MG63 (cell line): ENCODE results near the gene PARN. TPM values are rescaled to one million over a fixed set of nuclear protein-coding genes. Genes with fewer than 3 reads are reported as not detected.
"Not testable (repeated sequence)": the region's sequence is repeated elsewhere in the genome, so short reads cannot be mapped to it uniquely, and the experiment has no call there.

Experiments
- DNase-seq: peaks from one replicate; pipeline ENCODE4 v3.0.0-alpha.2; 2020
- H3K27me3 ChIP-seq: fragments of 250-450 bp; sonication (Bioruptor Pico); 2 replicates; pipeline ENCODE4 v1.5.1; 2020; ENCODE audit warnings: mild to moderate bottlenecking, moderate library complexity
- H3K36me3 ChIP-seq: fragments of 250-450 bp; sonication (Bioruptor Pico); 2 replicates; pipeline ENCODE4 v1.5.1; 2020; ENCODE audit warnings: mild to moderate bottlenecking, moderate library complexity
- H3K4me3 ChIP-seq: fragments of 250-450 bp; sonication (Bioruptor Pico); 2 replicates; pipeline ENCODE4 v1.5.1; 2020; ENCODE audit warnings: mild to moderate bottlenecking, moderate library complexity
- H3K9me3 ChIP-seq: fragments of 250-450 bp; sonication (Bioruptor Pico); 2 replicates; pipeline ENCODE4 v1.5.1; 2020; ENCODE audit warnings: mild to moderate bottlenecking, moderate library complexity
- total RNA-seq: library from RNA; depleted of rRNA; stranded (reverse); fragments of >200 nt; shearing (Covaris generic); gene quantifications from 2 replicates; pipeline ENCODE4 v1.2.3, GENCODE V29; 2014; ENCODE audit warnings: low replicate concordance

Gene PARN
- total RNA-seq, 1 experiment from 2014 or later, result 44.3 TPM

DNA sequence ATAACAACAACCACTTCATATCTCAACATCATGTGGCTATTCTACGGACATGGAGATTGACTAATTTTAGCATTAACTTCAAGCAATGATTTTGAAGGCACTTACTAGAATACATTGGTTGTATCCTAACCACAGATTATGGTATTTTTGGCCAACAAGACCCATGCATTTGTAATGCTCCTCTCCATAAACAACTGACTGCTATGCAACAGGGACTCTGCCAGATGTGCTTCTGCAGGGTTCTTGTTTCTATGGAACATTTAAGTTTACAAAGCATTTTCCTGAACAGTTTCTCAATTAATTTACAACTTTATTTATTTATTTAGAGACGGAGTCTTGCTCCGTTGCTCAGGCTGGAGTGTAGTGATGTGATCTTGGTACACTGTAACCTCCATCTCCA, 178.0 kb downstream of the PARN start:
- Histone ChIP-seq H3K27me3 (no peaks in the 10 kb centered on the region), H3K4me3 (no peak overlapping the region), H3K36me3 (no peaks in the 10 kb centered on the region), H3K9me3 (no peaks in the 10 kb centered on the region)
- no peak for DNase-seq

DNA sequence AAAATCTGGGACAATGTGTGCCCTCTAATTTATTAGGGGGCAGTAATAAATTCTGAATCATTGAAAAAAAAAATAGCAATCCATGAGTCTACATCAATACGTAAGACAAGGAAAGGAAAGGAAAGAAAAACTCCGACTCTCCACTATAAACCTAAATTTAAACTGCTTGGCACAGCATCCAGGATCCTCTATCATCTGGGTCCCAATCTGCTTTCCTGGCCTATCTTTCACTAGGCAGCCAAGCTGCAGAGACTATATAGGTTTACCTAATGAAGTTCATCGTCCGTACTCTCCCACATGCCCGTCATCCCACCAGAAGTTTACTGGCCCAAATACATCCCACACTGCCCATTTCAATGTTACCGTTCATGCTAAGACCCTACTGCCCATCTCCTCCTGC, 179.2 kb downstream of the PARN start:
- no peak overlapping the region for H3K4me3 ChIP-seq
- peaks cover 7% of the 10 kb centered on the region for H3K36me3 ChIP-seq
- H3K27me3 ChIP-seq, result no peaks in the 10 kb centered on the region
- no peak for DNase-seq
- no peaks in the 10 kb centered on the region for H3K9me3 ChIP-seq

DNA sequence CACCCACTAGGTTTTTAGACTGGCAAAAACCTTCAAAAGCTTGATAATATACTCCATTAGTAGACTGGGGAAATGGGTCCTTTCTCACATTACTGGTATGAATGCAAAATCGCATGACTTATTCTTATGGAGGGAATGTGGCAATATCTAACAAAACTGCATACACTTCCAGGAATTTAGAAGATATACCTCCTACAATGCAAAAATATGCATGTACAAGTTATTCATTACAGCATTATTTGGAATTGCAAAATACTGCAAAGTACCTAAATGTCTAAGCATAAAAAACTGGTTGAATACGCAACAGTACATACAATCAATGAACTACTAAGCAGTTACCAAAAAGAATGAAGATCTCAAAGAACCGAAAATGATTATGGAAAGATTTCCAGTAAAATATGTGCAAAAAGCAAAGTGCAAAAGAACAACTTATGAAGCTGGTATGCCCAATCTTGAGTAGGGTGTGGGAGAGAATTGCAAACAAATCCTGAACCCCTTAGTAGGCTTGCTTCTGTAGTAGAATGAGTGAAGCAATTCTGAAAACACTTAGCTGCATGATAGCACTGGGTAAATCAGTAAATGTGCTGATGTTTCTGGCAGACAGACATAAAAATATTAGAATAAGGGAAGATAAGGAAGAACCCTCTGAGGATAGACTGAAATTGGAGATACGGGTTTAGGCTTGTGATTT, 180.1 kb downstream of the PARN start:
- peaks cover 10% of the 10 kb centered on the region for H3K36me3 ChIP-seq
- no peak overlapping the region for H3K4me3 ChIP-seq
- no peak for DNase-seq
- no peaks in the 10 kb centered on the region for H3K27me3 ChIP-seq
- no peaks in the 10 kb centered on the region for H3K9me3 ChIP-seq

DNA sequence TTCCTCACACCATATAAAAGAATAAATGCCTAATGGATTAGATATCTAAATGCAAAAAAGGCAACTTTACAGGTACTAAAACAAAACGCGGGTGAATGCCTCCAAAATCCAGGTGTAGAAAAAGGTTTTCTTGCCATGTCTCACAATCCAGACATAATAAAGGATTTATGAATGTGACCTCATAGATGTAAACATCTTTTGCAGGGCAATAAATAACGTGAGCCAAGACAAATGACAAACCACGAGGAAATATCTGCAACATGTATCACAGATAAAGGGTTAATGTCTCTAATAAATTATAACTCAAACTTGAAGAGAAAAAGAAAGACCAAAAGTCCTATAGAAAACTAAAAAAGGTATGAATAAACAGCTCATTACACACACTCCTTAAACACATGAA, 180.7 kb downstream of the PARN start:
- no peak for DNase-seq
- Histone ChIP-seq H3K36me3 (peaks cover 10% of the 10 kb centered on the region), H3K9me3 (no peaks in the 10 kb centered on the region), H3K27me3 (no peaks in the 10 kb centered on the region), H3K4me3 (no peak overlapping the region)

DNA sequence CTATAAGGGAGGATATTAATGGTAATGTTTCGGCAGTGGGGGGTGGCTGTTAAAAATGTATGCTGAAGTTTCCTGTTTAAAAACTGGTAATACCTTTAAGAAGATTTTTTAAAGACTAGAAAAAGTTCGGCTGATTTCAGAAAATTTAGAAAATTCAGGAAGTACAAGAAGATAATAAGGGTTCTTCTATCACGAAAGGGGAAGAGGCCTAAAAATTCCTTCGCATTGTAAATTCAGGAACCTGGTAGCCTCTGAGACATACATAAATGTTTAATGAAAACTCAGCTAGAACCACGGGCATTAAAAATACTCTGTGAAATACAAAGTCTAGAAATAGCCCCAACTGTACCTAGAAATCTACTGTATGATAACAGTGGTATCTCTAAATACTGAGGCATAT, 181.2 kb downstream of the PARN start:
- H3K4me3 ChIP-seq, result no peak overlapping the region
- DNase-seq, result no peak
- H3K27me3 ChIP-seq, result no peaks in the 10 kb centered on the region
- no peaks in the 10 kb centered on the region for H3K9me3 ChIP-seq
- peaks cover 10% of the 10 kb centered on the region for H3K36me3 ChIP-seq

DNA sequence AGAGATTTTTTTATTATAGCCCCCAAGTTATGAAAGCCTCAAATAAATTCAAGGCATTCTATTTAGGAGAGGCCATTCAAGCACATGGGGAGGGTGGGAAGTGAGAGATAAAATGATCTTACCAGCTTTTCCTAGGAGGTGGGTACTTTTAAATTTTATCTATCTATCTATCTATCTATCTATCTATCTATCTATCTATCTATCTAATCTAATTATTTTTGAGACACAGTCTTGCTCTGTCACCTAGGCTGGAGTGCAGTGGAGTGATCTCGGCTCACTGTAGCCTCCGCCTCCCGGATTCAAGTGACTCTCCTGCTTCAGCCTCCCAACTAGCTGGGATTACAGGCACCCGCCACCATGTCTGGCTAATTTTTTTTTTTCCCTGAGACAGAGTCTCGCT, 182.3 kb downstream of the PARN start:
- H3K27me3 ChIP-seq, result no peaks in the 10 kb centered on the region
- peaks cover 10% of the 10 kb centered on the region for H3K36me3 ChIP-seq
- H3K9me3 ChIP-seq, result no peaks in the 10 kb centered on the region
- no peak overlapping the region for H3K4me3 ChIP-seq
- no peak for DNase-seq

DNA sequence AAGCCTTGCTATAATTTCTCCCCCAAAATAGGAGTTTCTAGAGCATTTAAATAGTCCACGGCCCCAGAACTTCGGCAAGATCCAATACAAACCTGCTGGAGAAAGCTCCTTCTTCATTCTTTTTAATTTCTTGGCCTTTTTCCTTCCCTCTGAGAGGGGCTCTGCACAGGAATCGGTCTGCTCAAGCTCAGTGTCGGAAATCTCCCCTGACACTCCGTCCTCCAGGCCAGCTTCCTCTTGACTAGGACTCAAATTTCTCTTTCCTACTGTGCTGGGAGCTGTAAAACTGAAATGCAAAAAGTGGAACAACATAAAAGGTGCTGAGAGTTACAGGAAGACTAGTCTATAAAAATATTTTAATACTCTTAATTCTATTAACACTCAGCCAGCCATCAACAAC, 183.3 kb downstream of the PARN start:
- Histone ChIP-seq H3K4me3 (no peak overlapping the region), H3K27me3 (no peaks in the 10 kb centered on the region), H3K9me3 (no peaks in the 10 kb centered on the region), H3K36me3 (peaks cover 10% of the 10 kb centered on the region)
- no peak for DNase-seq

DNA sequence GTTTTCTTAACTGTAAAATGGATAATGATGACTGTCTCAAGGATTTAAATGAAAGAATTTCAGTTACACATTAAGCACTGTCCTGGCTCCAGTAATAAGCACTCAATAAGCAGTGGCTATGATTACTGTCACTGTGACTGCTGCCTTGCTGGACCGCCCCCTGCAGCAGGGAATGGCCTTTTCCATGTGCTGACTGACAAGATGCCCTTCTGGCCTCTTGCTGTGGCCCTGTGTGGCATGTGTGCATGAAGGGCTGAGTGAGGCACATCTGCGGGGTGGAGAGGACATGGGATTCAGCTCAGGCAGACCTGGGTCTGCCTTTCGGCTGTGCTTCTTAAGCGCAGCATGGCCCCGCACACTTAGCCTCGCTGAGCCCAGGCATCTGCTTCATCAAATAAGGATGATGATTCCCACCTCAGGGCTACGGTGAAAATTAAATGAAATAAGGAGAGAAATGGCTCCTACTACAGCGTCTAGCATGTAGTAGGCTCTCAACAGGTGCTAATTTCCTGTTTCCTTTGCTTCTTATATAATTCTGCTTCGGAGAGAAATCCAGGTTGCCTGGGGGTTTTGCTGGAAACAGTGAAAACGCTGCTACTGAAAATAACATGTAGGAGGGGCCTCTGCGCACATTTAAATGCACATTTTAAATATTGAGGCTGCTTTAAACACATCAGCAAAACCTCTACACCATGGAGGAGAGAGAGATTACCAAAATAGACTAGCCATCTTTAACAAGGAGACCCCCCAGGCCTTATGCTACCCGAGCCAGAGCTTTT, 183.9 kb downstream of the PARN start:
- Histone ChIP-seq H3K9me3 (no peaks in the 10 kb centered on the region), H3K36me3 (peaks cover 10% of the 10 kb centered on the region), H3K27me3 (no peaks in the 10 kb centered on the region), H3K4me3 (no peak overlapping the region)
- DNase-seq, result no peak

DNA sequence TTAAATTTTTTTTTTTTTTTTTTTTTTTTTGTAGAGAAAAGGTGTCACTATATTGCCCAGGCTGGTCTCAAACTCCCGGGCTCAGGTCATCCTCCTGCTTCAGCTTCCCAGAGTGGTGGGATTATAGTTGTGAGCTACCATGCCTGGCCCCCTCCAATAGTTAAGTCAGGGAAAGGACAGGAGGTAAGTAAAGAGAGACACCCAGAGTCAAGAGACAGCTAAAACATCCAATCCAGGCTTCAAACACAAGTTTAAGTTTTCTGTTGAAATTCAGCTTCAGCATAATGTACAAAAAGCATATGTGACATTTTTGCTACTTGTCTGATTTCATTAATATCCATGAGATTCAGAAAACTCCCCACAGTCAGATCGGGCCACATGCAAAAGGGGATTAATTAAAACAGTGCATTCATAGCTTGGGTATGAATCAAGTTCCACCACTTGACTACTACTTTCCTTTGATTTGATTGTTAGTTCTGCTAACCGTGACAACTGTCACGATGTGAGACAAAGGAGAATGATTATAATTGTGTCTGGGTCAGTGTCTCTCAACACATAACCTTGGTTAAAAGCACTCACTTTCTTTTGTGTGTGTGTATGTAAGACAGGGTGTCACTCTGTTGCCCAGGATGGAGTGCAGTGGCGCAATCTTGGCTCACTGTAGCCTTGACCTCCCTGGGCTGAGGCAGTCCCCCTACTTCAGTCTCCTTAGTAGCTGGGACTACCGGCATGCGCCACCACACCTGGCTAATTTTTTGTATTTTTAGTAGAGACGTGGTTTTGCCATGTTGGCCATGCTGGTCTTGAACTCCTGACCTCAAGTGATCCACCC, 184.9 kb downstream of the PARN start:
- Histone ChIP-seq H3K27me3 (no peaks in the 10 kb centered on the region), H3K36me3 (peaks cover 10% of the 10 kb centered on the region), H3K9me3 (no peaks in the 10 kb centered on the region), H3K4me3 (no peak overlapping the region)
- no peak for DNase-seq

DNA sequence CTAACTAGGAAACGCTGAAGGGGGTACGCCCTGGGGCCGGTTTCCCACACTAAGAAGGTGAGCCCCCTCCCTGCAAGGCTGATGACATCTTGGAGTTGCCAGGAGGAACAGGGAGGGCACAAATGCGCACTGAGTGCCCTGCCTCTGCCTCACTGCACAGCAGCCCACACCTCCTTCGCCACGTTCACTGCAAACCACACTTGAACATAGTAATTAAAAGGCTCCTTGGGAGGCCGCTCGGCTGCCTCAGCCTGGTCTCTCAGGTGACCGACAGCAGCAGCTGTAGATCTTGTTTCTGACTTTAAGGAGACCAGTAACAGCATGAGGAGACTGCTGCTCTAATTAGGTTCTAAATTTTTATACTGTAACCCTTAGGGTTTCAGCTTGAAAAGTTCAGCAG, 188.5 kb downstream of the PARN start:
- not testable (repeated sequence) for H3K9me3 ChIP-seq, H3K4me3 ChIP-seq, H3K36me3 ChIP-seq, H3K27me3 ChIP-seq, DNase-seq

DNA sequence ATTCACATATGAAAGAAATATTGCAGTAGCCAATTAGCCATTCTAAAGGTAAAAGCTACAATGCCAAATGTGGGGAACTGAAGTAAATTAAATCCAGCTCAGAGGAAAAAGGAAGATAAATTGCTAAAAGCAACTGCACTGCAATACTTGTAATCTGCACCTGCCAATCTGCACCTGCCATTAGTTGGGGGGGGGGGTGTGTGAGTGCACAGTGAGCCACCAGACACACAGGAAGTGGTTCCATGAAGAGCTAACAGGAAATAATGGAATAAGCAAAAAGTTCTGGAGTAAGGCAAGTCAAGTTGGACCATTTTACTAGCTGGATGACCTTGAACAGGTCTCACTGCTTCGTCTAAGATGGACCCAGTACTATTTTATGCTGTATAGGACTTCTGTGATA, 191.8 kb downstream of the PARN start:
- Histone ChIP-seq H3K9me3 (no peaks in the 10 kb centered on the region), H3K27me3 (no peaks in the 10 kb centered on the region), H3K36me3 (no peaks in the 10 kb centered on the region; the same call in 1 of the 2 replicates), H3K4me3 (no peak overlapping the region)
- no peak for DNase-seq

DNA sequence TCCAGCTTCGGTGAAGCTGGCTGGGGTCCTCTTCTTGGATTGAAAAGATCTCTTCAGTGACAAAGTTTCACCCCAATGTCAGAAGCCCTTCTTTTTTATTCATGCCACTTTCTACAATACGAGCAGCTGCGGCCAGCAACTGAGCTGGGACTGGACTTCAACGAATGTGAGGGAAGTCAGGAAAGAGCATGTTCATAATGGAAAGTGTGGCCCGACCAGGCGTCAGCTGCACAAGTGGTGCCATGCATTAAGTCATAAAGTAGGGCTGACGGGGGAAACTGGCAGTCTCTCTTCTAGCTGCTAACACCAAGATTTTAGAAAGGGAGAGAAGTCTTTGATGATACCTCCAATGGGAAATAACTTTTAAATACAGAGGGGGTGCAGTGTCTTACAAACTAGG, 192.6 kb downstream of the PARN start:
- H3K9me3 ChIP-seq, result no peaks in the 10 kb centered on the region
- H3K4me3 ChIP-seq, result no peak overlapping the region
- no peaks in the 10 kb centered on the region; the same call in 1 of the 2 replicates for H3K36me3 ChIP-seq
- no peaks in the 10 kb centered on the region for H3K27me3 ChIP-seq
- DNase-seq, result no peak

DNA sequence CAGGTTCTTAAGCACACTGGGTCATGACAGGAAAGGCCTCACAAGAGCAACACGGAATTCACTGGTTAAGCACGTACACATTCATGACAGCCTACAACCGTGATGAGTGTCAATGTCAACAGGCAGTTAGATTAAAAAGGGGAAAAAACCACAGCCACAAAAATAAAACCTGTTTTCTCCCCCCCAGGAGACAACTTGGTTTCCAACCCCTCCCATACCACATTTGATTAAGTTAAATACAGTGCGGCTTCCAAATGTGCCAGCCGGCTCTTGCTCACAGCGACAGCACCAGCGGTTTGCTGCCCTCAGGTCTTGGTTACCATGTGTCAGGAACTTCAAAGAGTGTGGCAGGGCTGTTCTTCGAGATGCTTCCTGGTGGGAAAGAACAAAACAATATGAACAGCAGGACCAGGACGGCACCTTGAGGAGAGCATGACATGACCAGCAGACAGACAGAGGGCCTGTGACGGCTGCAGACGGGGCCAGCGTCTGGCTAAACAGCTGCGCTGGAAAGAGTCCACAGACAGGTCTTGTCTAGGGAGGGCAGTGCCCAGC, 193.6 kb downstream of the PARN start:
- H3K36me3 ChIP-seq, result peaks cover 3% of the 10 kb centered on the region; the same call in 1 of the 2 replicates
- no peaks in the 10 kb centered on the region for H3K9me3 ChIP-seq
- H3K4me3 ChIP-seq, result no peak overlapping the region
- H3K27me3 ChIP-seq, result no peaks in the 10 kb centered on the region
- no peak for DNase-seq

DNA sequence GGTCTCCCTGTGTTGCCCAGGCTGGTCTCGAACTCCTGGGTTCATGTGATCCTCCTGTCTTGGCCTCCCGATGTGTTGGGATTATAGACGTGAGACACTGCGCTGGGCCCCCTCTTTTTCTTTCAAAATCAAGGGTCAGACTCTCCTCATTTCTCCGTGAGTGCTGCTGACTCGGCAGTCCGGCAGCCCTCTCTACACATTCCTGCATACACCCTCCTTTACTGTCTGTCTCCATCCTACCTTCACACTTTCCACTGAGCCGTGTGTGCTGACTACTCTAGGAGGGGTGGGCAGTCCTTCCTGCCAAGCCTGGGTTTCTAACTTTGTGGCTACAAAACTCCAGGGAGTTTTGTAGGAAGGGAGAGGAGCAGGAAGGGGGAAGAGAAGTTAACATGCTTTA, 195.2 kb downstream of the PARN start:
- no peak for DNase-seq
- Histone ChIP-seq H3K4me3 (no peak overlapping the region), H3K36me3 (peaks cover 7% of the 10 kb centered on the region; the same call in 1 of the 2 replicates), H3K27me3 (no peaks in the 10 kb centered on the region), H3K9me3 (no peaks in the 10 kb centered on the region)

DNA sequence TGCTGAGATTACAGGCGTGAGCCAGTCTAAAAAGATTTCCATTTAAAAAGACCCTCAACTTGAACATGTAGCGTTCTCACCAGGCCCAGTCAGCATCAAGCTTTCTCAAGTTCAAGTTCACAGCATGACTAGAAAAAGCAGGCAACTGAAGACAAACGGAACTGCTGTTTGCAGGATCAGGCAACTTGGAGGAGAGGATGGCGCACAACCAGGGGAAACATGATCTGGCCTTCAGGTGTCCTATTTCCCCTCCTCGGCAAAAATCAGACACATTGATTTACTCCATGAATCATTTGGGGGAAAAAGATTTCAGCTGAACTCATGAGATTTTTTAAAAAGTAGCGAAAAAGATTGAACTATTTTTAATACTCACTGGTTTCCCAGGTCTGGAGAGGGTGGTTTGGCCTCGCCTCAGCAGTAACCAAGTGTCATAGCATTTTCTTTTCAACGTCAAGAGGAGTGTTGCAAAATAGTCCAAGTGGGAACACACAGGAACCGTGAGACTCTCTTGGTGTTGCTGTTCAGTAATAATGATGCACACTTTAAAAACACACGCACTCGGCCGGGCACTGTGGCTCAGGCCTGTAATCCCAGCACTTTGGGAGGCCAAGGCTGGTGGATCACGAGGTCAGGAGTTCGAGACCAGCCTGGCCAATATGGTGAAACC, 201.0 kb downstream of the PARN start:
- H3K4me3 ChIP-seq, H3K27me3 ChIP-seq, H3K9me3 ChIP-seq, DNase-seq: not testable (repeated sequence)
- H3K36me3 ChIP-seq, result peaks cover 13% of the 10 kb centered on the region

DNA sequence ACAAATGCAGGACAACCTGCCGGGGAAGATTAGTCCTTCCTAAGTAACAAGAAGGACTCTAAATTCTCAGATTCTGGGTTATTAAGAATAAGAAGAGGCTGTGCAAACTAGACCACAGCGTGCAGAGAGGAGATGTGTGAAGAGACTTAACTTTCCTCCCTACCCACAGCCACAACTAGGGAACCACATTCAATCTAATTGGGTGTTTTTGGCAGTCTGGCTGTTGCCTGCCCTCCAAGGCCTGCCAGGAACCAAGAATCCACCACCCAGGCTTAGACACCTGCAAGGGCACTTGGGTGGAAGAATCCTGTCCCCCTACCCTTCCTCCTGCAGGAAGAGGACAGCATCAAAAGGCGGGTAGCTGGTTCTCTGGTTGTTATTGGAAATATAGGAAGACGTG, 202.0 kb downstream of the PARN start:
- Histone ChIP-seq H3K36me3 (peaks cover 13% of the 10 kb centered on the region), H3K27me3 (no peaks in the 10 kb centered on the region), H3K4me3 (no peak overlapping the region), H3K9me3 (no peaks in the 10 kb centered on the region)
- DNase-seq, result no peak
